Right renal pelvis (tissue), 4 donors: ENCODE measurements around the gene KLHL26. TPM values are rescaled to one million over a fixed set of nuclear protein-coding genes. Genes with fewer than 3 reads are reported as not detected.

Source experiments
- DNase-seq, 4 donors: peaks; one replicate each; pipeline ENCODE4 v3.0.0-alpha.2; 2013; ENCODE audit warnings: low read depth in 4 of 4, low spot score in 3 of 4, missing footprints in 1 of 4
- polyA plus RNA-seq, 4 donors: library from polyadenylated mRNA; unstranded; fragments of 120-200 nt; gene quantifications; one replicate each; pipeline ENCODE4 v1.2.1, GENCODE V29; 2013; ENCODE audit not compliant: insufficient read length in 4 of 4

Gene KLHL26
- polyA plus RNA-seq, 4 donors: 6.7 to 8.8 (median 7.1) TPM

- DNase-seq: no peak
These were observed 74.3 kb downstream of the KLHL26 start for GRCh38 chr19:18710996-18711751.

- DNase-seq: no peak
These were observed 75.1 kb downstream of the KLHL26 start for GRCh38 chr19:18711893-18712292.

- DNase-seq: no peak
These were observed 76.2 kb downstream of the KLHL26 start for GRCh38 chr19:18712981-18713380.

- DNase-seq: no peak
These were observed 76.8 kb downstream of the KLHL26 start for GRCh38 chr19:18713550-18714117.

GRCh38 chr19:18715416-18715815 is 78.6 kb downstream of the KLHL26 start:
- DNase-seq: no peak

- DNase-seq: no peak
These were observed 80.0 kb downstream of the KLHL26 start for GRCh38 chr19:18716857-18717256.

GRCh38 chr19:18717601-18718000 is 80.8 kb downstream of the KLHL26 start:
- no peak for DNase-seq

- no peak for DNase-seq
These were observed 81.2 kb downstream of the KLHL26 start for GRCh38 chr19:18718015-18718526.

GRCh38 chr19:18718846-18719458 is 82.1 kb downstream of the KLHL26 start:
- no peak for DNase-seq

- no peak for DNase-seq
These were observed 82.7 kb downstream of the KLHL26 start for GRCh38 chr19:18719541-18719940.

Other genes starting within 250 kb of the KLHL26 start
- 1 to 10 TPM; 1.0 to 1.3 (median 1.2) TPM for gene LRRC25, start 239.4 kb upstream of the KLHL26 start, polyA plus RNA-seq
- gene SSBP4, start 217.6 kb upstream of the KLHL26 start, polyA plus RNA-seq: 100 to 1,000 TPM in 1 of 4 donors, 10 to 100 TPM in 3; 69.6 to 124 (median 75.4) TPM
- gene ISYNA1, start 198.9 kb upstream of the KLHL26 start, polyA plus RNA-seq: 100 to 1,000 TPM in 3 of 4 donors, 10 to 100 TPM in 1; 99.2 to 156 (median 106) TPM
- 10 to 100 TPM in 1 of 4 donors, 1 to 10 TPM in 3; 9.3 to 11.6 (median 9.3) TPM for gene ELL, start 115.0 kb upstream of the KLHL26 start, polyA plus RNA-seq
- gene FKBP8, start 93.5 kb upstream of the KLHL26 start, polyA plus RNA-seq: 100 to 1,000 TPM; 143 to 225 (median 150) TPM
- 10 to 100 TPM; 54.1 to 61.4 (median 59.7) TPM for gene KXD1, start 79.2 kb upstream of the KLHL26 start, polyA plus RNA-seq
- gene UBA52, start 65.2 kb upstream of the KLHL26 start, polyA plus RNA-seq: 100 to 1,000 TPM; 682 to 931 (median 738) TPM
- gene REX1BD, start 48.2 kb upstream of the KLHL26 start, polyA plus RNA-seq: 10 to 100 TPM; 19.2 to 47.3 (median 24.8) TPM
- gene CRLF1, start 30.2 kb upstream of the KLHL26 start, polyA plus RNA-seq: 1 to 10 TPM; 3.5 to 5.3 (median 4.2) TPM
- 1 to 10 TPM; 1.6 to 3.8 (median 3.3) TPM for gene TMEM59L, start 24.2 kb upstream of the KLHL26 start, polyA plus RNA-seq
- gene CRTC1, start 46.7 kb downstream of the KLHL26 start, polyA plus RNA-seq: 10 to 100 TPM; 16.6 to 23.1 (median 18.9) TPM
- gene COMP, start 154.3 kb downstream of the KLHL26 start, polyA plus RNA-seq: under 1 TPM; 0.07 to 0.21 (median 0.11) TPM
- 10 to 100 TPM; 50.6 to 70.8 (median 52.5) TPM for gene UPF1, start 194.9 kb downstream of the KLHL26 start, polyA plus RNA-seq